HCT116 (cell line): ENCODE measurements around the gene NGEF. TPM values are rescaled to one million over a fixed set of nuclear protein-coding genes. Genes with fewer than 3 reads are reported as not detected.

Experiments used
- ATAC-seq: fragments of 200-7000 bp; cut with Tn5 transposase; 2 replicates; pipeline ENCODE4 v1.9.1; 2020; ENCODE audit warnings: mild to moderate bottlenecking, moderate library complexity
- BruUV-seq: library from RNA; stranded (reverse); fragments of 400-500 nt; replicated peaks from 2 replicates; lab custom pipeline; 2021; lab: Mats Ljungman, UMichigan
- CTCF ChIA-PET: fragments of 300-600 bp; sonication (Branson Sonifier 250); formaldehyde crosslinking; loops from one replicate; lab custom pipeline; 2021; ENCODE audit warnings: antibody characterized with exemption; lab: Charles Lee
- POLR2A ChIA-PET: fragments of 300-600, 350-600 bp; sonication (Branson Sonifier 250); formaldehyde crosslinking; loops from one replicate; lab custom pipeline; 2021; ENCODE audit warnings: antibody characterized with exemption; lab: Charles Lee
- RAD21 ChIA-PET, 2 experiments: fragments of 300-600 bp; sonication (Branson Sonifier 250); formaldehyde crosslinking; loops; one replicate each; lab custom pipeline; 2023; ENCODE audit warnings: low total read pairs in 2 of 2; ENCODE audit not compliant: uncharacterized antibody in 2 of 2, unreplicated experiment in 2 of 2, low non-redundant PET in 1 of 2; lab: Charles Lee
- DNase-seq: peaks from one replicate; pipeline ENCODE4 v3.0.0-alpha.2; 2010; ENCODE audit warnings: low read depth, low spot score
- H2AFZ ChIP-seq: fragments of 200-600 bp; shearing (Covaris generic), sonication (generic); 2 replicates; pipeline ENCODE4 v1.6.1; 2017; ENCODE audit warnings: low read depth, mixed run types, mixed read lengths, antibody characterized with exemption, low read length; ENCODE audit not compliant: poor library complexity, severe bottlenecking
- H3K27ac ChIP-seq: 2 replicates; pipeline ENCODE4 v1.5.1; 2012; ENCODE audit warnings: low read depth, low read length
- H3K27me3 ChIP-seq: fragments of 200-600 bp; sonication (generic); 2 replicates; pipeline ENCODE4 v1.6.1; 2016; ENCODE audit warnings: mixed run types, low read length, mixed read lengths; ENCODE audit not compliant: insufficient read depth
- H3K36me3 ChIP-seq, 2 experiments: fragments of 200-500 bp in 1 of 2; fragments of 200-600 bp in 1 of 2; sonication (Bioruptor generic) in 1 of 2; sonication (generic) in 1 of 2; 2 replicates each; pipeline versions ENCODE4 v1.5.1 to v1.6.1; 2014 to 2016; ENCODE audit warnings: low read length in 2 of 2, inconsistent platforms in 1 of 2, mixed read lengths in 1 of 2, mixed run types in 1 of 2; ENCODE audit not compliant: insufficient read depth in 2 of 2, control insufficient read depth in 1 of 2
- H3K4me1 ChIP-seq, 2 experiments: fragments of 200-600 bp in 1 of 2; sonication (generic) in 1 of 2; 2 replicates each; pipeline versions ENCODE4 v1.5.1 to v1.6.1; 2012 to 2017; ENCODE audit warnings: low read length in 2 of 2, inconsistent platforms in 1 of 2, mild to moderate bottlenecking in 1 of 2, mixed read lengths in 1 of 2, mixed run types in 1 of 2, moderate library complexity in 1 of 2; ENCODE audit not compliant: insufficient read depth in 2 of 2, control insufficient read depth in 1 of 2
- H3K4me2 ChIP-seq: fragments of 200-600 bp; sonication (generic); 2 replicates; pipeline ENCODE4 v1.6.1; 2017; ENCODE audit warnings: mixed run types, low read length, mixed read lengths
- H3K4me3 ChIP-seq, 2 experiments: fragments of 200-600 bp in 1 of 2; sonication (generic) in 1 of 2; replicated peaks in 1 of 2; 2 replicates each; pipeline ENCODE4 v1.5.1; 2011 to 2016; ENCODE audit warnings: low read length in 2 of 2, control low read depth in 1 of 2, low read depth in 1 of 2, mild to moderate bottlenecking in 1 of 2, mixed read lengths in 1 of 2, mixed run types in 1 of 2
- H3K79me2 ChIP-seq: fragments of 200-600 bp; sonication (generic); 2 replicates; pipeline ENCODE4 v1.6.1; 2017; ENCODE audit warnings: mild to moderate bottlenecking, mixed run types, low read length, moderate library complexity, mixed read lengths; ENCODE audit not compliant: insufficient read depth
- H3K9ac ChIP-seq: fragments of 200-600 bp; sonication (generic); 2 replicates; pipeline ENCODE4 v1.6.1; 2016; ENCODE audit warnings: low read length, mixed read lengths
- H3K9me2 ChIP-seq: fragments of 200-600 bp; sonication (generic), shearing (Covaris generic); 2 replicates; pipeline ENCODE4 v1.6.1; 2017; ENCODE audit warnings: mixed run types, mild to moderate bottlenecking, moderate library complexity; ENCODE audit not compliant: insufficient read depth
- H3K9me3 ChIP-seq, 2 experiments: fragments of 200-500 bp in 1 of 2; fragments of 200-600 bp in 1 of 2; sonication (Bioruptor generic) in 1 of 2; sonication (generic) in 1 of 2; 2 replicates each; pipeline ENCODE4 v1.6.1; 2014 to 2017; ENCODE audit warnings: low read length in 2 of 2, mixed read lengths in 2 of 2, inconsistent platforms in 1 of 2, low read depth in 1 of 2, mild to moderate bottlenecking in 1 of 2, mixed run types in 1 of 2, moderate library complexity in 1 of 2; ENCODE audit not compliant: control insufficient read depth in 1 of 2, insufficient read depth in 1 of 2
- H4K20me1 ChIP-seq: fragments of 200-600 bp; sonication (generic), shearing (Covaris generic); 2 replicates; pipeline ENCODE4 v1.6.1; 2017; ENCODE audit warnings: mixed run types, mild to moderate bottlenecking, moderate library complexity; ENCODE audit not compliant: insufficient read depth
- ATF3 ChIP-seq: IDR thresholded peaks from 2 replicates; pipeline ENCODE4 v1.6.1; 2012
- CBX3 ChIP-seq: IDR thresholded peaks from 2 replicates; pipeline ENCODE4 v1.6.1; 2012; ENCODE audit warnings: low read depth
- CEBPB ChIP-seq: IDR thresholded peaks from 2 replicates; pipeline ENCODE4 v1.6.1; 2012; ENCODE audit warnings: low read depth
- CTCF ChIP-seq, 3 experiments: fragments of 200-600 bp in 1 of 3; sonication (generic) in 1 of 3; IDR thresholded peaks in 2 of 3; conservative IDR thresholded peaks in 1 of 3; 2 replicates each; pipeline ENCODE4 v1.5.1; 2012 to 2017; ENCODE audit warnings: low read depth in 2 of 3, low read length in 2 of 3, antibody characterized with exemption in 1 of 3, borderline replicate concordance in 1 of 3, control low read depth in 1 of 3, mild to moderate bottlenecking in 1 of 3, mixed read lengths in 1 of 3, mixed run types in 1 of 3, moderate library complexity in 1 of 3; ENCODE audit not compliant: insufficient read depth in 1 of 3
- FOSL1 ChIP-seq: IDR thresholded peaks from 2 replicates; pipeline ENCODE4 v1.6.1; 2012; ENCODE audit warnings: low read depth
- JUND ChIP-seq: IDR thresholded peaks from 2 replicates; pipeline ENCODE4 v1.6.1; 2012
- POLR2A ChIP-seq: IDR thresholded peaks from 2 replicates; pipeline ENCODE4 v1.7.0; 2011; ENCODE audit warnings: borderline replicate concordance; ENCODE audit not compliant: insufficient read depth, insufficient read length; ENCODE audit errors: extremely low read depth
- RAD21 ChIP-seq: IDR thresholded peaks from 2 replicates; pipeline ENCODE4 v1.6.1; 2012; ENCODE audit warnings: low read depth, mild to moderate bottlenecking
- SIN3A ChIP-seq: IDR thresholded peaks from 2 replicates; pipeline ENCODE4 v1.6.1; 2012; ENCODE audit warnings: low read depth
- SP1 ChIP-seq: IDR thresholded peaks from 2 replicates; pipeline ENCODE4 v1.6.1; 2012; ENCODE audit warnings: low read depth
- SRF ChIP-seq: IDR thresholded peaks from 2 replicates; pipeline ENCODE4 v1.6.1; 2012; ENCODE audit warnings: low read depth
- YY1 ChIP-seq: IDR thresholded peaks from 2 replicates; pipeline ENCODE4 v1.6.1; 2011; ENCODE audit warnings: low read length, low read depth, moderate library complexity, mild to moderate bottlenecking; ENCODE audit not compliant: insufficient replicate concordance; ENCODE audit errors: extremely low read depth
- intact Hi-C: fragments of 100-400 bp; cut with micrococcal nuclease; formaldehyde crosslinking; loops from 2 replicates; pipeline ENCODE4 v1.10.0; 2022
- total RNA-seq: library from RNA; stranded (reverse); gene quantifications from one replicate; pipeline ENCODE4 v1.2.1, GENCODE V29; 2021; ENCODE audit not compliant: unreplicated experiment
- TF ChIP-seq, protein P1 (sequence below): IDR thresholded peaks from 2 replicates; pipeline ENCODE4 v1.6.1; 2011; ENCODE audit warnings: mild to moderate bottlenecking, low read length, moderate library complexity; ENCODE audit not compliant: insufficient replicate concordance; ENCODE audit errors: extremely low read depth
- TF ChIP-seq, protein P2 (sequence below): IDR thresholded peaks from 2 replicates; pipeline ENCODE4 v1.6.1; 2012; ENCODE audit warnings: low read depth
- TF ChIP-seq, protein P3 (sequence below): IDR thresholded peaks from 2 replicates; pipeline ENCODE4 v1.6.1; 2012

NGEF gene
- total RNA-seq, 1 experiment from 2014 or later, result 12.6 TPM

GRCh38 chr2:232984451-232985207, 28.4 kb downstream of the NGEF start:
- ChIA-PET CTCF (interaction anchor here (1.2 kb wide), 1 partner anchor 44 kb away, joined by 3 read pairs; no protein-coding TSS in a partner anchor), RAD21 (no interaction called here), POLR2A (no interaction called here)
- Histone ChIP-seq H3K27me3 (no peaks in the 10 kb centered on the region; the same call in 1 of the 2 replicates), H4K20me1 (no peaks in the 10 kb centered on the region), H3K4me3 (no peak overlapping the region), H3K4me2 (no peak overlapping the region), H2AFZ (no peak overlapping the region), H3K27ac (no peak overlapping the region), H3K4me1 (peaks cover 55 to 63% of the 10 kb centered on the region in 2 experiments), H3K9ac (no peak overlapping the region), H3K36me3 (no peaks in the 10 kb centered on the region), H3K9me2 (no peaks in the 10 kb centered on the region), H3K79me2 (no peaks in the 10 kb centered on the region), H3K9me3 (0 out of 4 replicates have a peak, but pooled peaks cover 0 to 4% of the 10 kb centered on the region in 2 experiments)
- ATAC-seq, result no peak
- TF ChIP-seq SRF (no peak), CBX3 (no peak), JUND (no peak), SIN3A (no peak), FOSL1 (no peak), YY1 (no peak), RAD21 (no peak), SP1 (no peak), CEBPB (no peak), ATF3 (no peak), POLR2A (no peak), CTCF (IDR thresholded peaks at IDR 0.05 in 2 of 3, conservative IDR thresholded peaks at IDR 0.05 in 1 of 3; ENCODE audit: borderline replicate concordance in 1 of 3, insufficient read depth in 1 of 3, low read depth in 2 of 3, low read length in 2 of 3) (no peak)
- TF ChIP-seq, protein P1, sequence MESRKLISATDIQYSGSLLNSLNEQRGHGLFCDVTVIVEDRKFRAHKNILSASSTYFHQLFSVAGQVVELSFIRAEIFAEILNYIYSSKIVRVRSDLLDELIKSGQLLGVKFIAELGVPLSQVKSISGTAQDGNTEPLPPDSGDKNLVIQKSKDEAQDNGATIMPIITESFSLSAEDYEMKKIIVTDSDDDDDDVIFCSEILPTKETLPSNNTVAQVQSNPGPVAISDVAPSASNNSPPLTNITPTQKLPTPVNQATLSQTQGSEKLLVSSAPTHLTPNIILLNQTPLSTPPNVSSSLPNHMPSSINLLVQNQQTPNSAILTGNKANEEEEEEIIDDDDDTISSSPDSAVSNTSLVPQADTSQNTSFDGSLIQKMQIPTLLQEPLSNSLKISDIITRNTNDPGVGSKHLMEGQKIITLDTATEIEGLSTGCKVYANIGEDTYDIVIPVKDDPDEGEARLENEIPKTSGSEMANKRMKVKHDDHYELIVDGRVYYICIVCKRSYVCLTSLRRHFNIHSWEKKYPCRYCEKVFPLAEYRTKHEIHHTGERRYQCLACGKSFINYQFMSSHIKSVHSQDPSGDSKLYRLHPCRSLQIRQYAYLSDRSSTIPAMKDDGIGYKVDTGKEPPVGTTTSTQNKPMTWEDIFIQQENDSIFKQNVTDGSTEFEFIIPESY, result no peak
- TF ChIP-seq, protein P2, sequence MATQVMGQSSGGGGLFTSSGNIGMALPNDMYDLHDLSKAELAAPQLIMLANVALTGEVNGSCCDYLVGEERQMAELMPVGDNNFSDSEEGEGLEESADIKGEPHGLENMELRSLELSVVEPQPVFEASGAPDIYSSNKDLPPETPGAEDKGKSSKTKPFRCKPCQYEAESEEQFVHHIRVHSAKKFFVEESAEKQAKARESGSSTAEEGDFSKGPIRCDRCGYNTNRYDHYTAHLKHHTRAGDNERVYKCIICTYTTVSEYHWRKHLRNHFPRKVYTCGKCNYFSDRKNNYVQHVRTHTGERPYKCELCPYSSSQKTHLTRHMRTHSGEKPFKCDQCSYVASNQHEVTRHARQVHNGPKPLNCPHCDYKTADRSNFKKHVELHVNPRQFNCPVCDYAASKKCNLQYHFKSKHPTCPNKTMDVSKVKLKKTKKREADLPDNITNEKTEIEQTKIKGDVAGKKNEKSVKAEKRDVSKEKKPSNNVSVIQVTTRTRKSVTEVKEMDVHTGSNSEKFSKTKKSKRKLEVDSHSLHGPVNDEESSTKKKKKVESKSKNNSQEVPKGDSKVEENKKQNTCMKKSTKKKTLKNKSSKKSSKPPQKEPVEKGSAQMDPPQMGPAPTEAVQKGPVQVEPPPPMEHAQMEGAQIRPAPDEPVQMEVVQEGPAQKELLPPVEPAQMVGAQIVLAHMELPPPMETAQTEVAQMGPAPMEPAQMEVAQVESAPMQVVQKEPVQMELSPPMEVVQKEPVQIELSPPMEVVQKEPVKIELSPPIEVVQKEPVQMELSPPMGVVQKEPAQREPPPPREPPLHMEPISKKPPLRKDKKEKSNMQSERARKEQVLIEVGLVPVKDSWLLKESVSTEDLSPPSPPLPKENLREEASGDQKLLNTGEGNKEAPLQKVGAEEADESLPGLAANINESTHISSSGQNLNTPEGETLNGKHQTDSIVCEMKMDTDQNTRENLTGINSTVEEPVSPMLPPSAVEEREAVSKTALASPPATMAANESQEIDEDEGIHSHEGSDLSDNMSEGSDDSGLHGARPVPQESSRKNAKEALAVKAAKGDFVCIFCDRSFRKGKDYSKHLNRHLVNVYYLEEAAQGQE, result no peak
- TF ChIP-seq, protein P3, sequence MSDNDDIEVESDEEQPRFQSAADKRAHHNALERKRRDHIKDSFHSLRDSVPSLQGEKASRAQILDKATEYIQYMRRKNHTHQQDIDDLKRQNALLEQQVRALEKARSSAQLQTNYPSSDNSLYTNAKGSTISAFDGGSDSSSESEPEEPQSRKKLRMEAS, result no peak
- intact Hi-C loops, result loop anchor here (5.0 kb wide), 2 partner anchors 92 to 132 kb away; no protein-coding TSS in a partner anchor
- no peak for DNase-seq
- BruUV-seq, result no TSS peak
